ENCODE measurements around the gene GOSR1.
"Not testable (repeated sequence)": the region's sequence is repeated elsewhere in the genome, so short reads cannot be mapped to it uniquely, and the experiment has no call there.

GOSR1 gene

DNA sequence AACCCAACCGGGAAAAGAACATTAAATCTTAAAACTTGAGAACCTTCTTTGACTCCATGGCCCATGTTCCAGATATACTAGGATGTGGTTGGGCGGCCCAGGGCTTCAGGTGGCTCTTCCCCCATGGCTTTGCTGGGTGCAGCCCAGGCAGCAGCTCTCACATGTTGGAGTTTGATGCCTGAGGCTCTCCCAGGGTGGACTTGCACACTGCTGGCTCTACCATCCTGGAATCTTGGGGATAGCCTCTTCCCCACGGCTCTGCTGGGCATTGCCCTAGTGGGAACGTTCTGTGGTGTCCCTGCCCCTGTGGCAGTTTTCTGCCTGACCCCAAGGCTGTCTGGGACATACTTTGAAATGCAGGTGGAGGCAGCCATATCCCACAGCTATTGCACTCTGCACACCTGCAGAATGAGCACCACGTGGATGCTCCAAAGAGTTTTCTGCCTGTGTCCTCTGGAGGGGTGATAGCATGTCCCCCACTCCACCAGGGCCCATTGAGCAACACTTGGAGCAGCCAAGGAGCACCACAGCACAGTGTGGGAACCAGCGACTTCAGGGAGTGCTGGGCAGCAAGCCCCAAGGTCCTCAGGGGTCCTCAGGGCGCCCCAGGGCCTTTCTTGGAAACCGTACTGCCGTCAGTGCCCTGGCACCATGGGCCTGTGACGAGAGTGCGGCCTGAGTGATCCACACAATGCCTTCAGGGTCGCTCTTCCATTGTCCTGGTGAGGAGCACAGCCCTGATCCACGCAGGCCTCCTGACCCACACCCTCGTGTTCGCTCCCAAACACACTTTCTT lies 70.8 kb downstream of the GOSR1 start:
- DNase-seq = no peak

DNA sequence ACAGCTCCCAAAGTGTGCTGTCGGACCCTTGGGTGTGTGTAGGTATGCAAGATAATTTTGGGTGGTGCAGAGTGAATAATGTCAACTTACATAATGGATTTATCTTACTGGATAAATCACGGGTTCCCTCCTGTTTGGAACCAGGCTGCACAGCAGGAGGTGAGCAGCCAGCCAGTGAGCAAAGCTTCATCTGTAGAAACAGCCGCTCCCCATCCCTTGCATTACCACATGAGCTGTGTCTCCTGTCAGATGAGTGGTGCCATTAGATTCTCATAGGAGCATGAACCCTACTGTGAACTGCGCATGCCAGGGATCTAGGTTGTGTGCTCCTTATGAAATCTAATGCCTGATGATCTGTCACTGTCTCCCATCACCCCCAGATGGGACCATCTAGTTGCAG lies 72.0 kb downstream of the GOSR1 start:
- not testable (repeated sequence) for DNase-seq

DNA sequence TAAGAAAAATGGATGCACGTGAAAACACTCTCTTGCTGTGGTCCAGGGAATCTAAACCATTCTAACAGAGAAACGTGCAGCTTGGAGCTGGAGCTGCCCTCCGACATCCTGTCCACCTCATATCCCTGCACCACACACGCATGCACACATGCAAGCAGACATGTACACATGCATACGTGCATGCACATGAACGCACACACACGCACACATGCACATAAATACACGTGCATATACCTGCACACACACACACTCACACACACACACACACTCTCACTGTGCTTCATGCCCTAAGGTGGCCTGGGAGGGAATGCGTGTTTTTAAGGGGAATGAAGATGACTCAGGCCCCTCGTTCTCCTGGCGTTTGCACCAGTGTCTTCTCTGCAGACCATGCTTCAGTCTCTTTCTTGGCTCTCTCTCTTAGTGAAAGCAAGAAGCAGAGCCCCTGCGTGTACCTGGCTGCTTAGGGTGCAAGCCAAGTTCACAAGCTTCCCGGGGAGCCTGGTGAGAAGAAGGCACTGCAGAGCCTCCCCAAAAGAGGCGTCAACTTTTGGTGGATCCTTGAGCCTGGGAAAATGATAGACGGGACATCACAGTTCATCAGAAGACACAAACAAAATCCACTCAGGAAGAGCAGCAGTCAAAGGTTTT lies 72.8 kb downstream of the GOSR1 start:
- no peak for DNase-seq

DNA sequence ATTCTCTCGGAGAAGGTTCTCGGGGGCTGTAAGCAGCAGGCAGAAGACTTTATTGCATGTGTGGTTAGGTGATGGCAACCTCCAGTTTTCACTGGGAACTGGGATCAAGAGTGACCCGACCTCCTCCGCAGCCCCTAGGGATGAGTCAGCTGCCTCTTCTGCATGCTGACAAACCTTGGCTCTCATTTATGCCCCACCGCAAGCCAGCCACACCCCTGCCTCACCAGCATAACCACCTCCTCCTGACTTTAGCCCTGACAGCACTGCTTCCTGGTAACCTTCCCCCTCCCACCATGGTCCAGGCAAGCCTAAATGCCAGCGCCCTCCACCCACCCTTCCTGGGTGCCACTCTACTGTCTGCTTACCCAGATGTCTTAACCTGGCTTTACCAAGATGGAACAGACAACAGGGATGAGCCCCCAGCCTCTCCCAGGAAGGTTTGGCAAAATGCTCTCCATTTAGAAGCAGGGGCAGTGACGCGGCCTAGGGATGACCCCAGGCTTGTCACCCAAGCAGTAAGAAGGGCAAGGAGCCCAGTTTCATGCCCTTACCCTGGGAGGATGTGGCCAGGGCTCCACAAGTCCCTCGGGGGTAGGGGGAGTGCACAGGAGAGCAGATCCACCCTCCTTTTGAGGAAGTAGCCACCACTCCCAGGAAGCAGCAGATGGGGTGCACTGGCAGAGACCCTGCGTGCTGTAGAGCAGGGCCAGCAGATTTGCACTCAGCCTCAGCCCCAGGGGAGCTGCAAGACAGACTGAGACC lies 73.5 kb downstream of the GOSR1 start:
- DNase-seq = no peak

DNA sequence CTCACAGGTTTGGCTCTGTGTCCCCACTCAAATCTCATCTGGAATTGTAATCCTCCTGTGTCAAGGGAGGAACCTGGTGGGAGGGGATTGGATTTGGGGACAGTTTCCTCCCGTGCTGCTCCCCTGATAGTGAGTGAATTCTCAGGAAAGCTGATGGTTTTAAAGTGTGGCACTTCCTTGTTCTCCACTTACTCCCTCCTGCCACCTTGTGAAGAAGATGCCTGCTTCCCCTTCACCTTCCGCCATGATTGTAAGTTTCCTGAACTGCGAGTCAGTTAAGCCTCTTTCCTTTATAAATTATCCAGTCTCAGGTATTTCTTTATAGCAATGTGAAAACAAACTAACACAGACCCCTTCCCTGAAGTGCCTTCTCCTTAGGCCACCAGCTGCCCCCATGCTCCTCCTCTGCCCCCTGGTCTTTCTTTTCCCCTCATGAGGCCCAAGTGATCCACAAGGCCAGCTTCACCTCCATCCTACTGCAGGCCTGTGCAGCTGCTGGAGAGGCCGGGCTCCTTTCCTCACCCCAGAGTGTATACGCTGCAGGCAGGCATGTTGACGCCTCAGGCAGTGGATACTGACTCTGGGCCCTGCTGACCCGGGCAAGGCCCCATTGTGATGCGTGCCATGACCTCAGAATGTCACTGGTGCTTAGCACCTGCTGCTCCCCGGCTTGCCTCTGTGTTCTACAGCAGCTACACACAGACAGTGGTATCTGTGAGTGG lies 74.2 kb downstream of the GOSR1 start:
- DNase-seq = not testable (repeated sequence)

DNA sequence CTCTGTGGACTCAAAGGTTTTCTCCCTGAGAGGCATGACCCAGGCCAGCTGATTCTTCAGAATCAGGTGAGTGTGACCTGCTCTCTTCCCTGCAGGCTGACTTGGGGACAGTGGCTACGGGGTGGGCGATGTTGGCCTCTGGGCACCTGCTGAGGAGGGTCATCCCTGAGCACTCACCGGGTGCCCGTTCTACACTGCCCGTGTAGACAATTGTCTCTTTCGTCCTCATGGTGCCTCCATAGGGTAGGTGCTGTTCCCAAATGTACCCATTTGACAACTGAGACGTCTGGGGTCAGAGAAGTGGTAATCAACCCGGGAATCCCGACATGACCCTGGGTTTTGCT lies 74.8 kb downstream of the GOSR1 start:
- DNase-seq = no peak

DNA sequence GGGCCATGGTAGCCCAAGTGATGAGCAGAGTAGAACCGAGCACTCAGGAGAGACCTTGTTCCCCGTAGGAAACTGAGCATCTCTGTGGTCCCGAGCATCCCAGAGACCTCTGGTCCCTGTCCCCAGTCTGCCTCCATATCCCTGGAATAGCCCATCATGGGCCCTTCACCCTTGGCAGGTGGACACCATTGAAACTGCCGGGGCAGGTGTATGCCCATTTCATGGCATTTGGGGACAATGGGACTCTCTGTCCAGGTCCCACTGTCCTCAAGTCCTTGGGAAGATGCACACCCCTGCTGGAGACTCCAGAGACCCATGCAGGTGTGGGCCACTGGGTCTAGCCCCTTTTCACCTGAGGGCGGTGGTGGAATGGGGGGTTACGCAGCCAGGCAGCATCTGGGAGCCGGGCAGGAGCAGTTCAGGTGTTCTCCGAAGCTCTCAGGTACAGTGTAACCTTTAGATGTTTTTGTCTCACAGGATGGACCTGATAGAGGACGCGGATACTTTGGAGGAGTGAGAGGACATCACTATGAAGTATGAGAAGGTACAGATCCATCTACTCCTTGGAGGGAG lies 75.9 kb downstream of the GOSR1 start:
- DNase-seq = no peak

DNA sequence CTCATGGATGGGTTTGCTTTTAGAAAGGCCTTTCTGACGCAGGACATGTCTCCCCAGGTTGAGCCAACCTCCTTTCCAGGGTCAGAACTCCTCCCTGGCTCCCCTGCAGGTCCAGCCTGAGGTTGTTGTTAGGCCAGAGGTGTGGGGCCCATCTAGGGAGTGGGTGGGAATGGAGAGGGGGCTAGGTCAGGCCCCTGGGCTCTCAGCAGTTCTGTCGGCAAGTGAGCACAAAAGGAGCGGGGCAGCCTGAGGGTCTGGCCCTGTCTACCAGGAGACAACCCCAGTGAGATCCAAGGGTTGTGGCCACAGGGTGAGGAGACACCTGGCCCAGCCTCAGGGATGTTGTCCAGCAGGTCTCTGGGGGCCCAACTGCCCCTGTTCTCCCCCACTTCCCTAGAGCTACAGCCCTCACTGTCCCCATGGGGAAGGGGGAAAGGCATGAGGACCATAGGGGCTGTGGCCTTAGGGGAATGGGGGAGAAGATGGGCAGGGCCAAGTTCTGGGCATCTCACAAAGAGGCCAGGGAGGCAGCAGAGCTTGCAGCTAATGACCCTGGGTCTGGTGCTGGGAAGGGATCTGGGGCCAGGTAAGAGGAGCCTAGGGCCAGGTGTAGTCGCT lies 76.7 kb downstream of the GOSR1 start:
- DNase-seq = not testable (repeated sequence)

DNA sequence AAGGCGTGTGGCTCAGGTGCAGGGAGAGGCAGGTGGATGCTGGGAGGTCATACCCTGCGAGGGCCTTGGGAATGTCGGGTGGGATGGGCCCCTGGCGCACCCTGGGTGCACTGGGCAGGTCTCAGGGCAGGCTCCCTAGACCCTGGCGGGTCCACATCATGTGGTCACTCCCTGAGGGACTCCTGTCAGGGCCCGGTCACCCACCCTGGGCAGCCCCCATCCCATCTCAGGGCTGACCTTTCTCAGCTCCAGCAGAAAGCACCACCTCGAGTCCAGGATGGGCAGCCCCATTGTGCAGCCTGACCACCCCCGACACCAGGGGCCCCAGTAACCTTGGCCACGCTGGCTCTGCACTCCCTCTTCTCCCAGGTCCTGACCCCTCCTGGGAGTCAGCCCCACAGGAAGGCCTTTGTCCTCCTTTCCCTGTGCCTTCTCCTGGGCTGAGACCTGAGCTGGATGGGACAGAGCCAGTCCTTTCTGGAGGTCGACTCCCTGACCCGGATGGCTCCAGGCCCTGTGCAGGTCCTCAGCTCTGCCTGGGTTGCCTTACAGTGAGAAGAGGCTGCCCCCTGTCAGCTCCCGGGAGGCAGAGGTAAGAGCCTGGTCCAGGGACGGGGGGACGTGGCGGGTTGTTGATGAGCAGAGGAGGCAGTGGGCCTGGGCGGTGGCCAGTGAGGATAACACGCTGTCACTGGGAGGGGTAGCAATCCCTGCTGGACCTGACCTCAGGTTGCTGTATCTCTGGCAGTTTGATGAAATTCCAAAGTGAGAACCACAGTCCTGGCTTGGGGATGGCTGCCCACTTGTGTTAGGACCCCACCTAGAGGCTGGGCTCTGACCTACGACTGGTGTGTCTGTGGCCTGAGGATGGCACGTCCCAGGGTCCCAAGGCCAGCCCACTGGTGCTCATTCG lies 77.9 kb downstream of the GOSR1 start:
- no peak for DNase-seq

DNA sequence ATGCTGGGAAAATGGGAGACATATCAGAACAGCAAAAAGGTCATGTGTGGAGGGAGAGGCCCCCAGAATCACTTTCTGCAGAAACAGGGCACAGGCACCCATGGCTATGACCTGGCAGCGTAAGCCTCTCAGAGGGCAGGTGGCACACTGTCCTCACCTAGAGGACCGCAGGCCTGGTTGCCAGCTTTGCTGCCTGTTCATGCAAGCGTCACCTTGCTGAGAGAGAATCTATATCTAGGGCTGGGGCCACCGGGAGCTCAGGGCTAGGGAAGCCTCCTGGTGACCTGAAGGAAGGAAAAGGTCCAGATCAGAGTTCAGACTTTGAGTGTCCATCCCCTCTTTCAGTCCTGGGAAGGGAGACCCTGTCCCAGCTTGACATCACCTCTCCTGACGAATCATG lies 78.7 kb downstream of the GOSR1 start:
- no peak for DNase-seq

DNA sequence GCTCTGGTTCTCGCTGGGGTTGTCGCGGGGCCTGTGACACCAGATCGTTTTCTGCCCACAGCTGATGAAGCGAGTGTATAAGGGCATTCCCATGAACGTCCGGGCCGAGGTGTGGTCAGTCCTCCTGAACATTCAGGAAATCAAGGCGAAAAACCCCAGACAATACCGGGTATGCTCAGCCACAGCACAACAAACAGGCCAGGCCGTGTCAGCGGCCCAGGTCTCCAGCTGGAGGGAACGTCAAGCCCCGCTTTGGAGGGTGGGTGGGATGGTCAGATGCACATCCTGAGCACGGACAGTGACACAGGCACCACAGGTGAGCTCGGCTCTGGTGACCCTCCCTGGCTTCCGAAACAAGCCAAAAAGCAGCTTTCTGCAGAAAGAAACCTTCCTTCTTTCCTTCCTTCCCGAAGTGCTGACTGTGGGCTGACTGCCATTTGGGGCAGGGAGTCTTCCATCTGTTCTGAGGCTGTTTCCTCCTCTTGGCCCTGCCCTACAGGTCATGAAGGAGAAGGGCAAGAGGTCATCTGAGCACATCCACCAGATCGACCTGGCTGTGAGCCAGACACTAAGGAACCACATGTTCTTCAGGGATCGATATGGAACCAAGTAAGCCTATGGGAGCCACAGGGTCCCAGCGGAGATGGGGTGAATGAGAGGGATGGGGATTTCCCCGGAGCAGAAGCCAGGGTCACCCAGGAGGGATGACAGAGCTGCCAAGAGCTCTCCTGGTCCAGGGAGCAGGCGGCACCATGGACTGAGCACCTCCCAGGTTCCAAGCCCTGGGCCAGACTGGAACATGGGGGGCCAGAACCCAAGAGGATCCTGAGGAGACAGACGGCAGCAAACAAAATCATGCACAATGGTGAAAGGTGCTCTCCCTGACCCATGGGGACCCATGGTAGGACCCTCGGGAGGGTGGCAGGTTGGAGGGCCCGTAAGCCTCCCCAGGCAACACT lies 79.4 kb downstream of the GOSR1 start:
- DNase-seq = no peak

DNA sequence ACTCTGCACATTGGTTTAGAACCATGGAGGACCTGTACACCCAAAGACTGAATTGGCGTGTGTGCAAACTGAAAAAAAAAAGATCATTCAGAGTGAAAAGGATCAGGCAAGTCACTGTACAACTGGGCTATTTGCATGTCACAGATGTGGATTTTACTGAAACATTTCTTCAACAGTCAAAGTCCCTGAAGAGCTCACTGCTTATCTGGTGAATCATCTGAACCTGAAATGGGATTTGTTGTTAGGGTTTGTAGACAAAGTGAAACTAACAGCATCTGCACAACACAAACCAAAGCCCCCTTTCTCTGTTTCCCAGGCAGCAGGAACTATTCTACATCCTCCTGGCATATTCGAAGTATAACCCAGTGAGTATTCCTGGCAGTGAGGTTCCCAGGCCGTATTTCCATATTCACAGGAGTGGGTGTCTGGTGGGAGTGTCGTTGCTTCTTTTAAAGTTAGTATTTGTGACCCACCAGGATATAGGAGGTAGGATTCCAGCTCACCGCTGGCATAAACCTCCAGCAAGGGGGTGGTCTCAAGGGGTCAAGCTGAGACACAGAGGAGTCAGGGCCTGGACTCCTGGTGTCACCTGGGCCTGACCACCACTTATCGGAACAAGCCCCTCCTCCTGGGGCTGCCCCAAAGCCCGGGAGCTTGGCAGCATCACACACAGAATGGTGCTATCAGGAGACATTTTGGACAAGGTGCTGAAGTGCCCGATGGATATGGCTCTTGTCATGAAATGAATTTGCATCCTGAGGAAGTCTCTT lies 80.9 kb downstream of the GOSR1 start:
- DNase-seq = no peak

DNA sequence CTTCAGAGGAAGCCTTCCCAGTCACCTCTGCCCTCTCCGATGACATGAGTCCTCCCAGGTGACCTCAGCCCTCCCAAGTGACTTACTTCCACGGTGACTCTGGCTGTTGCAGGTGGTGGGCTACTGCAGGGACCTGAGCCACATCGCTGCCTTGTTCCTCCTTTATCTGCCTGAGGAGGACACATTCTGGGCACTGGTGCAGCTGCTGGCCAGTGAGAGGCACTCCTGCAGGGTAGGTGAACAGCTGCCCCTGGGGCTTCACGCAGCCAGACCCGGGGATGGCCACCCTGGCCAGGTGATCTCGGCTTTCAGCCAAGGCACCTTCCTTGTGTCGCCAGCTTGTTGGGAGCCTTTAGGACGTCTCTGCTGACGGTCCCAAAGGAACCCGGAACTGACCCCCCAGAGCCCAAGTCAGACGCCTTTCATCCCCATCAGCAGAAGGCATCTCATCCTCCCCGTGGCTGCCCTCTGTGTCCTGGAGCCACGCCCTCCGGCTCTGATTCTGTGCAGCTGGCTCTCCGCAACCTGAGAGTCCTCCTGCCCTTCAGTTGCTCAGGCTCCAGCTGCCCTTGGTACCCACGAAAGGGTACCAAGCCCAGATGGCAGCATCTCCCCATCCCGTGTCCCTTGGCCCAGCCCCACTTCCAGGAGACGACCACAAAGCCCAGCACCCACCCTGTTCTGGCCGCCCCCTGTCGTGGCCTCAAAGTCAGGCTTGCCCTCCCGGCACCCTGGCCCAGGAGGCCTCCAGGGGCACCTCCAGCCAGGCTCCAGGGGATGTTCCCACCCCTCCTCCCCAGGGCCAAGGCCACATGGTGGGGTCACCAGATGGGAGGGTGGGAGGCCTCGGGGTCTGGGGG lies 81.7 kb downstream of the GOSR1 start:
- no peak for DNase-seq

DNA sequence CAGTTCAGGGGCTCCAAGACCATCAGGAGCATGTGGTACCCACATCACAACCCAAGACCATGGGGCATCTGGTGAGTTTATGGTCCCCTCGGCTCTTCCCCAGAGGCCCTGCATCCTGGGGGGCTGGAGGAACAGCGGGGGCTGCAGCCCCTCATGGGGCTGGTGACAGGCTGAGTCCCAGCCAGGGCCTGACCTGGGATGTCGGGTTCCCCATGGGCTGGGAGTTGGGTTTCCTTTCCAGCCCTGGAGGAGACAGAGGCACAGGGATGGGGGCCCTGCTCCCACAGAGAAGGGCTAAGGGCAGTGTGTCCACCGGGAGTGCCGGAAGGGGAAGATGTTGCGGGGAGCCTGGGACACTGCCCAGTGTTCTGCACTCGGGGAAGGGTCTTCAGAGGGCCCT lies 82.4 kb downstream of the GOSR1 start:
- DNase-seq = no peak

DNA sequence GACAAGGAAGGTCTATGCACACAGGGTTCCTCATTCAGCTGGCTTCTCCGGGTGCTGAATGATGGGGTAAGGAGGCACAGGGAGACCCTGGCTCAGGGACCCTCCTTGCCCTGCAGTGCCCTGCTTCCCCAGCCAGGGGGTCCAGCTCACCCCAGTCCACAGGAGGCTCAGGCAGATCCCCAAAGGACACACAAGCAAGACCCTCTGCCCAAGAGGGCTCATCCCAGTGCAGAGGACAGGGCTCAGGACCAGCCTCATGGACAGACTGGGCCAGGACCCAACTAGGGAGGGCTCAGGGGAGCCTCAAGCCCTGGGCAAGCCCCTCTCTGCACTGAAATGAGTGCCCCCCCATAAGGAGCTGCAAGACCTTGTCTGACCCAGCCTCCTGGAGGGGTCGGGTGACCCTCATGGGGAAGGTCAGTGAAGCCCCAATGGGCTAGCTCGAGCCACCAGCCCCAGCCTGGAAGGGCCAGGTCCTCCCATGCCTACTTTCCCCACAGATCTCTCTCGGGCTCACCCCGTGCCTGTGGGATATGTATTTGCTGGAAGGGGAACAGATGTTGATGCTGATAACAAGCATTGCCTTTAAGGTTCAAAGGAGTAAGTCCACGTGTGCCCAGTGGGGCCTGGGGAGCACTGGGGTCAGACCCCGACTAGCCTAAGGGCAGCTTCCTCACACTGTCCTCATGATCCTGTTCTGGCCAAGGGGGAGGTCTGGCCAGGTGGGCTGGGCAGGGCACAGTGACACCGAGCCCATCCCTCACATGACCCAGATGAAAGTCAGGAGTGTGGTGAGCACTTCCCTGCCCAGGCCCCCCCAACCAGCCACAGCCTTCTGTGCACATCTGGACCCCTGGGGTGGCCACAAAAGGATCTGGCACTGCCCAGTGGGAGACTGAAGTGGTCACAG lies 83.2 kb downstream of the GOSR1 start:
- not testable (repeated sequence) for DNase-seq

DNA sequence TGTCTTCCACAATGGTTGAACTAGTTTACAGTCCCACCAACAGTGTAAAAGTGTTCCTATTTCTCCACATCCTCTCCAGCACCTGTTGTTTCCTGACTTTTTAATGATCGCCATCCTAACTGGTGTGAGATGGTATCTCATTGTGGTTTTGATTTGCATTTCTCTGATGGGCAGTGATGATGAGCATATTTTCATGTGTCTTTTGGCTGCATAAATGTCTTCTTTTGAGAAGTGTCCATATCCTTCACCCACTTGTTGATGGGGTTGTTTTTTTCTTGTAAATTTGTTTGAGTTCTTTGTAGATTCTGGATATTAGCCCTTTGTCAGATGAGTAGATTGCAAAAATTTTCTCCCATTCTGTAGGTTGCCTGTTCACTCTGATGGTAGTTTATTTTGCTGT lies 84.6 kb downstream of the GOSR1 start:
- not testable (repeated sequence) for DNase-seq

Measured in NK-92 treated with Interleukin-12 subunit alpha and Interleukin-12 subunit beta, amount 100 ng/mL, for 24 hours (cell line).